A549 (cell line): ENCODE measurements around the gene KCNIP4. TPM values are rescaled to one million over a fixed set of nuclear protein-coding genes. Genes with fewer than 3 reads are reported as not detected.

Source experiments
- ATAC-seq, 2 experiments: fragments of 200-7000 bp in 1 of 2; fragments of >200 bp in 1 of 2; cut with Nextera tagmentation in 1 of 2; cut with Tn5 transposase in 1 of 2; 3 replicates each; pipeline versions ENCODE4 v1.8.0 to v1.9.1; 2018 to 2020; ENCODE audit warnings: mild to moderate bottlenecking in 1 of 2, moderate library complexity in 1 of 2
- CTCF ChIA-PET: fragments of 300-600 bp; sonication (Branson Sonifier 250); formaldehyde crosslinking; extraction: SDS; loops from one replicate; lab custom pipeline; 2021; ENCODE audit warnings: antibody characterized with exemption, inconsistent platforms; lab: Yijun Ruan, JAX
- POLR2A ChIA-PET: fragments of 350-600 bp; formaldehyde crosslinking; extraction: SDS; loops from one replicate; lab custom pipeline; 2021; ENCODE audit warnings: antibody characterized with exemption, inconsistent platforms; lab: Yijun Ruan, JAX
- DNase-seq, 2 experiments: peaks; one replicate each; pipeline versions ENCODE4 v3.0.0 to v3.0.0-alpha.2; 2011 to 2016; ENCODE audit warnings: low read depth in 1 of 2, low spot score in 1 of 2
- FAIRE-seq: peaks from 2 replicates; lab custom pipeline; 2011; peaks lifted over from hg19 to GRCh38; lab: Jason Lieb, UNC
- H3K27ac ChIP-seq, 2 experiments: fragments of >200 bp; sonication (Bioruptor Twin); formaldehyde crosslinking; 3 replicates each; pipeline ENCODE4 v1.5.1; 2016 to 2017
- H3K4me1 ChIP-seq: fragments of >200 bp; sonication (Bioruptor Twin); formaldehyde crosslinking; 3 replicates; pipeline ENCODE4 v1.6.1; 2016
- H3K4me2 ChIP-seq: fragments of >200 bp; sonication (Bioruptor Twin); formaldehyde crosslinking; 3 replicates; pipeline ENCODE4 v1.6.1; 2016
- H3K4me3 ChIP-seq: fragments of >200 bp; sonication (Bioruptor Twin); formaldehyde crosslinking; 3 replicates; pipeline ENCODE4 v1.5.1; 2016
- H3K9me3 ChIP-seq: fragments of >200 bp; sonication (Bioruptor Twin); formaldehyde crosslinking; 3 replicates; pipeline ENCODE4 v1.6.1; 2016
- CBX8 ChIP-seq: fragments of 200-600 bp; sonication (generic); IDR thresholded peaks from 2 replicates; pipeline ENCODE4 v1.6.1; 2016
- CHD2 ChIP-seq: fragments of 150-350 bp; IDR thresholded peaks from 2 replicates; pipeline ENCODE4 v1.6.1; 2014; ENCODE audit warnings: low read length; ENCODE audit not compliant: partially characterized antibody
- CHD4 ChIP-seq: fragments of 200-600 bp; sonication (generic); IDR thresholded peaks from 2 replicates; pipeline ENCODE4 v1.6.1; 2016; ENCODE audit warnings: antibody characterized with exemption, mild to moderate bottlenecking, borderline replicate concordance
- CTCF ChIP-seq: fragments of >200 bp; sonication (Bioruptor Twin); formaldehyde crosslinking; IDR thresholded peaks from 3 replicates; pipeline ENCODE4 v1.5.1; 2016
- EP300 ChIP-seq, 2 experiments: fragments of >200 bp; sonication (Bioruptor Twin); formaldehyde crosslinking; IDR thresholded peaks; 2 replicates in 1 of 2; 3 replicates in 1 of 2; pipeline ENCODE4 v1.6.1; 2016 to 2017
- FOSB ChIP-seq: fragments of 250-450 bp; sonication (Bioruptor Pico); IDR thresholded peaks from 2 replicates; pipeline ENCODE4 v1.5.0; 2020; ENCODE audit warnings: mild to moderate bottlenecking, moderate library complexity
- GATA3 ChIP-seq: IDR thresholded peaks from 2 replicates; pipeline ENCODE4 v1.6.1; 2012; ENCODE audit warnings: borderline replicate concordance
- HES2 ChIP-seq: fragments of >200 bp; sonication (Bioruptor Twin); formaldehyde crosslinking; IDR thresholded peaks from 2 replicates; pipeline ENCODE4 v1.6.1; 2016
- HOXA7 ChIP-seq: fragments of 250-450 bp; sonication (Bioruptor Pico); IDR thresholded peaks from 2 replicates; pipeline ENCODE4 v1.5.0; 2020; ENCODE audit warnings: mild to moderate bottlenecking, moderate library complexity
- HOXB5 ChIP-seq: fragments of 250-450 bp; sonication (Bioruptor Pico); IDR thresholded peaks from 2 replicates; pipeline ENCODE4 v1.5.0; 2020; ENCODE audit warnings: mild to moderate bottlenecking, moderate library complexity
- KDM1A ChIP-seq: fragments of 200-600 bp; sonication (generic); IDR thresholded peaks from 2 replicates; pipeline ENCODE4 v1.6.1; 2016; ENCODE audit warnings: low read depth, mild to moderate bottlenecking
- MAX ChIP-seq: IDR thresholded peaks from 2 replicates; pipeline ENCODE4 v1.6.1; 2012
- MAZ ChIP-seq: fragments of 150-350 bp; IDR thresholded peaks from 2 replicates; pipeline ENCODE4 v1.6.1; 2014; ENCODE audit warnings: antibody characterized with exemption, low read depth, low read length, borderline replicate concordance
- MYC ChIP-seq: IDR thresholded peaks from 2 replicates; pipeline ENCODE4 v1.6.1; 2012; ENCODE audit warnings: mild to moderate bottlenecking, inconsistent platforms, low read length, improper control_type of control experiment, borderline replicate concordance
- NFE2L2 ChIP-seq: fragments of 150-350 bp; conservative IDR thresholded peaks from 2 replicates; pipeline ENCODE4 v1.6.1; 2014; ENCODE audit warnings: low read length
- POLR2AphosphoS2 ChIP-seq: conservative IDR thresholded peaks from 2 replicates; pipeline ENCODE4 v1.6.1; 2012; ENCODE audit warnings: low read length, improper control_type of control experiment, inconsistent platforms
- RAD21 ChIP-seq, 2 experiments: fragments of >200 bp in 1 of 2; sonication (Bioruptor Twin) in 1 of 2; formaldehyde crosslinking in 1 of 2; IDR thresholded peaks in 1 of 2; conservative IDR thresholded peaks in 1 of 2; 2 replicates in 1 of 2; 3 replicates in 1 of 2; pipeline ENCODE4 v1.6.1; 2012 to 2018; ENCODE audit warnings: inconsistent platforms in 1 of 2
- RCOR1 ChIP-seq: fragments of 150-350 bp; IDR thresholded peaks from 2 replicates; pipeline ENCODE4 v1.6.1; 2014; ENCODE audit warnings: antibody characterized with exemption, low read length, low read depth
- REST ChIP-seq: fragments of 200-600 bp; sonication (generic); IDR thresholded peaks from 2 replicates; pipeline ENCODE4 v1.6.1; 2016; ENCODE audit warnings: antibody characterized with exemption, mild to moderate bottlenecking, moderate library complexity
- RFX5 ChIP-seq: fragments of 450-650 bp; IDR thresholded peaks from 2 replicates; pipeline ENCODE4 v1.7.1; 2014; ENCODE audit warnings: antibody characterized with exemption, mild to moderate bottlenecking, moderate library complexity
- RNF2 ChIP-seq: fragments of 200-600 bp; sonication (generic); IDR thresholded peaks from 2 replicates; pipeline ENCODE4 v1.6.1; 2016; ENCODE audit warnings: low read depth, mild to moderate bottlenecking, antibody characterized with exemption, moderate library complexity, borderline replicate concordance
- SMC3 ChIP-seq: fragments of >200 bp; sonication (Bioruptor Twin); formaldehyde crosslinking; IDR thresholded peaks from 3 replicates; pipeline ENCODE4 v1.6.1; 2018; ENCODE audit warnings: inconsistent platforms
- TFCP2L1 ChIP-seq: fragments of 250-450 bp; sonication (Bioruptor Pico); IDR thresholded peaks from 2 replicates; pipeline ENCODE4 v1.5.0; 2021; ENCODE audit warnings: mild to moderate bottlenecking
- TP53 ChIP-seq: fragments of 250-450 bp; sonication (Bioruptor Pico); IDR thresholded peaks from 2 replicates; pipeline ENCODE4 v1.5.0; 2021; ENCODE audit warnings: mild to moderate bottlenecking, moderate library complexity
- USF2 ChIP-seq: fragments of 450-650 bp; IDR thresholded peaks from 2 replicates; pipeline ENCODE4 v1.6.1; 2014; ENCODE audit warnings: antibody characterized with exemption
- ZFP36 ChIP-seq: fragments of 450-650 bp; IDR thresholded peaks from 2 replicates; pipeline ENCODE4 v1.6.1; 2014; ENCODE audit warnings: borderline replicate concordance; ENCODE audit not compliant: partially characterized antibody
- ZSCAN20 ChIP-seq: fragments of 250-450 bp; sonication (Bioruptor Pico); IDR thresholded peaks from 2 replicates; pipeline ENCODE4 v1.8.0; 2022; ENCODE audit warnings: mild to moderate bottlenecking, moderate library complexity
- WGBS: methylation state at CpG from one replicate; pipeline ENCODE4 v1.1.6; 2017; ENCODE audit errors: missing lambda C conversion rate; 5-methylcytosine and 5-hydroxymethylcytosine counted together
- polyA plus RNA-seq, 4 experiments: library from polyadenylated mRNA; depleted of rRNA in 3 of 4; stranded (reverse); fragments of >200 nt; fragmentation: RNase III in 1 of 4; extraction: RNeasy Plus Mini Kit Qiagen cat#74134 plus additional on column Dnase treatment in 1 of 4; gene quantifications; 2 replicates in 3 of 4; 3 replicates in 1 of 4; pipeline ENCODE4 v1.2.3, GENCODE V29; 2011 to 2017

Gene KCNIP4
- polyA plus RNA-seq, 2 of the 4 experiments (the other 2 are of a cell fraction) = not detected

- FAIRE-seq (no peak), ATAC-seq (no peak), DNase-seq (peak; percentile 1)
- TF ChIP-seq MAZ (no peak), EP300 (IDR thresholded peaks at IDR 0.05) (no peak), HOXB5 (CRISPR knock-in tag) (no peak), SMC3 (peak; percentile 42; the same call in 2 of the 3 replicates), KDM1A (no peak), RFX5 (no peak), ZSCAN20 (CRISPR knock-in tag) (no peak), REST (no peak), CHD2 (no peak), CBX8 (no peak), ZFP36 (no peak), RCOR1 (no peak), NFE2L2 (no peak), MYC (no peak), CTCF (peak; percentile 53), FOSB (CRISPR knock-in tag) (no peak), TP53 (CRISPR knock-in tag) (no peak), RAD21 (conservative IDR thresholded peaks at IDR 0.05 in 1 of 2, IDR thresholded peaks at IDR 0.05 in 1 of 2) (peak; percentile 58 to 61), MAX (no peak), POLR2AphosphoS2 (no peak)
- ChIA-PET POLR2A (no interaction called here), CTCF (interaction anchor here (0.7 to 3.2 kb wide), 12 partner anchors 10 to 1638 kb away, joined by 3 to 11 read pairs (median 4); partner anchors contain the start of gene PACRGL)
- Histone ChIP-seq H3K4me2 (no peak overlapping the region), H3K4me3 (no peak overlapping the region), H3K27ac (no peak overlapping the region), H3K9me3 (no peaks in the 10 kb centered on the region), H3K4me1 (no peaks in the 10 kb centered on the region)
- 15% methylated on average over 6 of the region's 6 CpGs for WGBS
Observed at GRCh38 chr4:20684852-20685763, 1263.5 kb downstream of the KCNIP4 start.

- Histone ChIP-seq H3K27ac (no peak overlapping the region), H3K4me3 (no peak overlapping the region), H3K4me1 (no peaks in the 10 kb centered on the region), H3K4me2 (no peak overlapping the region), H3K9me3 (no peaks in the 10 kb centered on the region)
- WGBS = 9% methylated on average over 3 of the region's 3 CpGs
- ATAC-seq = no peak
- CTCF ChIA-PET = interaction anchor here (0.9 to 2.0 kb wide), 4 partner anchors 15 to 289 kb away, joined by 3 to 7 read pairs (median 6); no protein-coding TSS in a partner anchor
- FAIRE-seq = no peak
- POLR2A ChIA-PET = no interaction called here
- DNase-seq = no peak
- TF ChIP-seq RNF2 = no peak
- TF ChIP-seq GATA3 = no peak
- no peak for TF ChIP-seq MAX
- no peak for TF ChIP-seq RCOR1
- no peak for TF ChIP-seq USF2
- TF ChIP-seq CTCF = no peak
- no peak for TF ChIP-seq HES2
- no peak for TF ChIP-seq HOXA7 (CRISPR knock-in tag)
- TF ChIP-seq SMC3 = no peak
- TF ChIP-seq CHD4 = no peak
- no peak for TF ChIP-seq TFCP2L1 (CRISPR knock-in tag)
Observed at GRCh38 chr4:20683766-20684165, 1264.8 kb downstream of the KCNIP4 start.
